Dedifferentiated amniotic fluid mesenchymal stem cell (primary cell): ENCODE measurements around the gene TMUB1.
A peak's percentile ranks its signal among the peaks of the same experiment; 100 is the strongest.

Source experiments
- DNase-seq: peaks from one replicate; pipeline ENCODE4 v3.0.0-alpha.2; 2016; ENCODE audit errors: extremely low spot score

Gene TMUB1

GRCh38 chr7:151085329-151085690, 2.0 kb upstream of the TMUB1 start:
- DNase-seq = no peak

- no peak for DNase-seq
Observed at GRCh38 chr7:151083824-151084160, 499 bp upstream of the TMUB1 start.

GRCh38 chr7:151082141-151083070, 887 bp downstream of the TMUB1 start:
- no peak for DNase-seq

GRCh38 chr7:151081170-151082101, 1.9 kb downstream of the TMUB1 start:
- DNase-seq = no peak

- peak; percentile 87 for DNase-seq
Observed at GRCh38 chr7:151080522-151081169, 2.6 kb downstream of the TMUB1 start, which contains the start of gene FASTK. FASTK (minus strand) TSS chr7:151080809; CDS start chr7:151080766, 43 bp downstream.

GRCh38 chr7:151080067-151080521, 3.2 kb downstream of the TMUB1 start:
- DNase-seq = no peak

GRCh38 chr7:151079199-151079910, 3.9 kb downstream of the TMUB1 start:
- DNase-seq = no peak

GRCh38 chr7:151078233-151079040, 4.9 kb downstream of the TMUB1 start:
- no peak for DNase-seq

GRCh38 chr7:151077705-151078232, 5.5 kb downstream of the TMUB1 start:
- no peak for DNase-seq

- DNase-seq = no peak
Observed at GRCh38 chr7:151076863-151077704, 6.2 kb downstream of the TMUB1 start.

- no peak for DNase-seq
Observed at GRCh38 chr7:151075978-151076426, 7.3 kb downstream of the TMUB1 start.

- DNase-seq = no peak
Observed at GRCh38 chr7:151075662-151075971, 7.7 kb downstream of the TMUB1 start.

- no peak for DNase-seq
Observed at GRCh38 chr7:151074817-151075661, 8.3 kb downstream of the TMUB1 start.

- no peak for DNase-seq
Observed at GRCh38 chr7:151073990-151074389, 9.3 kb downstream of the TMUB1 start.

GRCh38 chr7:151071032-151071866, 12.0 kb downstream of the TMUB1 start:
- DNase-seq = no peak

- DNase-seq = no peak
Observed at GRCh38 chr7:151070574-151070960, 12.7 kb downstream of the TMUB1 start.

- no peak for DNase-seq
Observed at GRCh38 chr7:151069841-151070573, 13.3 kb downstream of the TMUB1 start.
